ENCODE data around the gene TPRKB. TPM values are rescaled to one million over a fixed set of nuclear protein-coding genes. Genes with fewer than 3 reads are reported as not detected.

The TPRKB gene
- total RNA-seq, 1 experiment from 2014 or later = 38.5 TPM

DNA sequence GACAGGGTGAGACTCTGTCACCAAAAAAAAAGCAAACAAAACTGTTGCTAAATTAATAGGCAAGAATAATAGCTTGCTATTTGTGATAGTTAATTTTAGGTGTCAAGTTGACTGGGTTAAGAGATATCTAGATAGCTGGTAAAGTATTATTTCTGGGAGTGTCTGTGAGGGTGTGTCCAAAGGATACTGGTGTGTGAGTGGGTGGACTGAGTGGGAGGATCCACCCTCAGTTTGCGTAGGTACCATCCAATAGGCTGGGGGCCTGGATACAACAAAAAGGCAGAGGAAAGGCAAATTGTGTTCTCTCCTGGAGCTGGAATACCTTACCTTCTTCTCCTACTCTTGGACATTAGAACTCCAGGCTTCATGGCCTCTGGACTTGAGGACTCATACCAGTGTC, 27.8 kb upstream of the TPRKB start:
- no peak overlapping the region for H3K27ac ChIP-seq (ENCODE audit: low read length)
- ChIA-PET POLR2A (interaction anchor here (0.6 kb wide), 1 partner anchor 70 kb away, joined by 7 read pairs; no protein-coding TSS in a partner anchor), CTCF (no interaction called here)
- peaks cover 12% of the 10 kb centered on the region for H3K36me3 ChIP-seq (ENCODE audit: control insufficient read depth, insufficient read depth, low read length)
- intact Hi-C loops (cut with micrococcal nuclease; ENCODE audit: unreplicated experiment) (no loop called here), in situ Hi-C loops (cut with HindIII; ENCODE audit: low pct_unique_long_range_greater_than_20kb, low sequenced_read_pairs) (no loop called here)
- no peak for TF ChIP-seq TCF7L2 (IDR thresholded peaks at IDR 0.05; ENCODE audit: low read depth, low read length)
- TF ChIP-seq POLR2AphosphoS5 (IDR thresholded peaks at IDR 0.05; ENCODE audit: low read depth, low read length) = no peak
- TF ChIP-seq, protein P1, sequence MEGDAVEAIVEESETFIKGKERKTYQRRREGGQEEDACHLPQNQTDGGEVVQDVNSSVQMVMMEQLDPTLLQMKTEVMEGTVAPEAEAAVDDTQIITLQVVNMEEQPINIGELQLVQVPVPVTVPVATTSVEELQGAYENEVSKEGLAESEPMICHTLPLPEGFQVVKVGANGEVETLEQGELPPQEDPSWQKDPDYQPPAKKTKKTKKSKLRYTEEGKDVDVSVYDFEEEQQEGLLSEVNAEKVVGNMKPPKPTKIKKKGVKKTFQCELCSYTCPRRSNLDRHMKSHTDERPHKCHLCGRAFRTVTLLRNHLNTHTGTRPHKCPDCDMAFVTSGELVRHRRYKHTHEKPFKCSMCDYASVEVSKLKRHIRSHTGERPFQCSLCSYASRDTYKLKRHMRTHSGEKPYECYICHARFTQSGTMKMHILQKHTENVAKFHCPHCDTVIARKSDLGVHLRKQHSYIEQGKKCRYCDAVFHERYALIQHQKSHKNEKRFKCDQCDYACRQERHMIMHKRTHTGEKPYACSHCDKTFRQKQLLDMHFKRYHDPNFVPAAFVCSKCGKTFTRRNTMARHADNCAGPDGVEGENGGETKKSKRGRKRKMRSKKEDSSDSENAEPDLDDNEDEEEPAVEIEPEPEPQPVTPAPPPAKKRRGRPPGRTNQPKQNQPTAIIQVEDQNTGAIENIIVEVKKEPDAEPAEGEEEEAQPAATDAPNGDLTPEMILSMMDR (IDR thresholded peaks at IDR 0.05) = no peak
- TF ChIP-seq, protein P2, sequence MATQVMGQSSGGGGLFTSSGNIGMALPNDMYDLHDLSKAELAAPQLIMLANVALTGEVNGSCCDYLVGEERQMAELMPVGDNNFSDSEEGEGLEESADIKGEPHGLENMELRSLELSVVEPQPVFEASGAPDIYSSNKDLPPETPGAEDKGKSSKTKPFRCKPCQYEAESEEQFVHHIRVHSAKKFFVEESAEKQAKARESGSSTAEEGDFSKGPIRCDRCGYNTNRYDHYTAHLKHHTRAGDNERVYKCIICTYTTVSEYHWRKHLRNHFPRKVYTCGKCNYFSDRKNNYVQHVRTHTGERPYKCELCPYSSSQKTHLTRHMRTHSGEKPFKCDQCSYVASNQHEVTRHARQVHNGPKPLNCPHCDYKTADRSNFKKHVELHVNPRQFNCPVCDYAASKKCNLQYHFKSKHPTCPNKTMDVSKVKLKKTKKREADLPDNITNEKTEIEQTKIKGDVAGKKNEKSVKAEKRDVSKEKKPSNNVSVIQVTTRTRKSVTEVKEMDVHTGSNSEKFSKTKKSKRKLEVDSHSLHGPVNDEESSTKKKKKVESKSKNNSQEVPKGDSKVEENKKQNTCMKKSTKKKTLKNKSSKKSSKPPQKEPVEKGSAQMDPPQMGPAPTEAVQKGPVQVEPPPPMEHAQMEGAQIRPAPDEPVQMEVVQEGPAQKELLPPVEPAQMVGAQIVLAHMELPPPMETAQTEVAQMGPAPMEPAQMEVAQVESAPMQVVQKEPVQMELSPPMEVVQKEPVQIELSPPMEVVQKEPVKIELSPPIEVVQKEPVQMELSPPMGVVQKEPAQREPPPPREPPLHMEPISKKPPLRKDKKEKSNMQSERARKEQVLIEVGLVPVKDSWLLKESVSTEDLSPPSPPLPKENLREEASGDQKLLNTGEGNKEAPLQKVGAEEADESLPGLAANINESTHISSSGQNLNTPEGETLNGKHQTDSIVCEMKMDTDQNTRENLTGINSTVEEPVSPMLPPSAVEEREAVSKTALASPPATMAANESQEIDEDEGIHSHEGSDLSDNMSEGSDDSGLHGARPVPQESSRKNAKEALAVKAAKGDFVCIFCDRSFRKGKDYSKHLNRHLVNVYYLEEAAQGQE (IDR thresholded peaks at IDR 0.05; ENCODE audit: insufficient read depth in 1 of 2, low read depth in 2 of 2, low read length in 1 of 2) = no peak
- TF ChIP-seq SIN3A (IDR thresholded peaks at IDR 0.05; ENCODE audit: borderline replicate concordance, insufficient read depth, low read depth, low read length) = no peak
- H3K4me3 ChIP-seq (ENCODE audit: low read depth in 2 of 2, low read length in 2 of 2) = no peak overlapping the region
- DNase-seq (ENCODE audit: low read depth, low spot score) (no peak), ATAC-seq (no peak)
- BruUV-seq (replicated peaks) = no TSS peak
- no peaks in the 10 kb centered on the region for H3K4me1 ChIP-seq (ENCODE audit: control insufficient read depth, insufficient read depth, low read length)
- no peaks in the 10 kb centered on the region for H3K9me3 ChIP-seq (ENCODE audit: control insufficient read depth, insufficient read depth, low read depth, low read length)
- H3K27me3 ChIP-seq (ENCODE audit: control insufficient read depth, insufficient read depth, low read length) = no peaks in the 10 kb centered on the region

DNA sequence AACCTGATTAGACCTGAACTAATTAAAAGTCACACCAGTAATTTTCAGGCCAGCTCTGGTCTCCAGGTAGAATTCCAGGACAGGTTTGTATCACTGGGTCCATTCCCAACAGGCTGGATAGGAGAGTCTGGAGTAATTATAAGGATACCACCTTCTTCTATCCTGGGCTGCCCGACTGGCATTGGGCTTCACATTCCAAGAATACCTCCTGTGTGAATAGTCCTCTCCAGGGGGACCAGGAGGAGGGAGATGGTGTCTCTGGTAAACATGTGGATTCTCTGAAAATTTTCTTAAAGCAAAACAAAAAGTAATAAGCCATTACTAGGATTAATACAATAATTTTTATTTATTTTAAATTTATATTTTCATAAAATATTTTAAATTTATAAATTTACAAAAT, 25.4 kb upstream of the TPRKB start:
- no peak for ATAC-seq
- ChIA-PET CTCF (no interaction called here), POLR2A (no interaction called here)
- TF ChIP-seq, protein P2 (IDR thresholded peaks at IDR 0.05; ENCODE audit: insufficient read depth in 1 of 2, low read depth in 2 of 2, low read length in 1 of 2) = no peak
- no peak for TF ChIP-seq SIN3A (IDR thresholded peaks at IDR 0.05; ENCODE audit: borderline replicate concordance, insufficient read depth, low read depth, low read length)
- no peak for TF ChIP-seq TCF7L2 (IDR thresholded peaks at IDR 0.05; ENCODE audit: low read depth, low read length)
- TF ChIP-seq, protein P1 (IDR thresholded peaks at IDR 0.05) = no peak
- TF ChIP-seq POLR2AphosphoS5 (IDR thresholded peaks at IDR 0.05; ENCODE audit: low read depth, low read length) = no peak
- BruUV-seq (replicated peaks) = no TSS peak
- in situ Hi-C loops (cut with HindIII; ENCODE audit: low pct_unique_long_range_greater_than_20kb, low sequenced_read_pairs) = no loop called here
- Histone ChIP-seq H3K4me1 (ENCODE audit: control insufficient read depth, insufficient read depth, low read length) (no peaks in the 10 kb centered on the region), H3K36me3 (ENCODE audit: control insufficient read depth, insufficient read depth, low read length) (peaks cover 12% of the 10 kb centered on the region), H3K9me3 (ENCODE audit: control insufficient read depth, insufficient read depth, low read depth, low read length) (no peaks in the 10 kb centered on the region), H3K4me3 (ENCODE audit: low read depth in 2 of 2, low read length in 2 of 2) (no peak overlapping the region), H3K27me3 (ENCODE audit: control insufficient read depth, insufficient read depth, low read length) (no peaks in the 10 kb centered on the region), H3K27ac (ENCODE audit: low read length) (no peak overlapping the region)
- no peak for DNase-seq (ENCODE audit: low read depth, low spot score)
- intact Hi-C loops (cut with micrococcal nuclease; ENCODE audit: unreplicated experiment) = no loop called here

Measured in Panc1 (cell line).